Esophagus muscularis mucosa (tissue), 4 donors: ENCODE data around the gene DLL4. TPM values are rescaled to one million over a fixed set of nuclear protein-coding genes. Genes with fewer than 3 reads are reported as not detected.

Source experiments
- DNase-seq: peaks from one replicate; pipeline ENCODE4 v3.0.0-alpha.2; 2017; ENCODE audit errors: extremely low spot score
- H3K27ac ChIP-seq, 4 donors: fragments of 200-600 bp; sonication (generic); replicated peaks in 1 of 4; 1 replicate in 3 of 4; 2 replicates in 1 of 4; pipeline ENCODE4 v1.5.1; 2016 to 2019; ENCODE audit warnings: mild to moderate bottlenecking in 1 of 4
- H3K27me3 ChIP-seq, 4 donors: fragments of 200-600 bp; sonication (generic); one replicate each; pipeline versions ENCODE4 v1.5.1 to v1.6.0; 2016 to 2019
- H3K36me3 ChIP-seq, 4 donors: fragments of 200-600 bp; sonication (generic); one replicate each; pipeline ENCODE4 v1.5.1; 2016 to 2019
- H3K4me1 ChIP-seq, 4 donors: fragments of 200-600 bp; sonication (generic); one replicate each; pipeline ENCODE4 v1.5.1; 2016 to 2019
- H3K4me3 ChIP-seq, 4 donors: fragments of 200-600 bp; sonication (generic); 1 replicate in 2 of 4; 2 replicates in 2 of 4; pipeline ENCODE4 v1.5.1; 2016 to 2019; ENCODE audit warnings: mild to moderate bottlenecking in 4 of 4, moderate library complexity in 1 of 4
- H3K9me3 ChIP-seq, 4 donors: fragments of 200-600 bp; sonication (generic); 1 replicate in 3 of 4; 2 replicates in 1 of 4; pipeline ENCODE4 v1.5.1; 2016 to 2019
- EP300 ChIP-seq: sonication (generic); formaldehyde crosslinking; IDR thresholded peaks from one replicate; pipeline ENCODE4 v1.6.1; 2017; ENCODE audit warnings: antibody characterized with exemption
- POLR2A ChIP-seq: fragments of 450-650 bp; IDR thresholded peaks from one replicate; pipeline ENCODE4 v1.6.1; 2017; ENCODE audit warnings: antibody characterized with exemption, moderate library complexity, mild to moderate bottlenecking, low read depth
- POLR2AphosphoS5 ChIP-seq, 2 donors: sonication (generic); formaldehyde crosslinking; IDR thresholded peaks; one replicate each; pipeline ENCODE4 v1.6.1; 2017; ENCODE audit warnings: antibody characterized with exemption in 2 of 2
- WGBS: methylation state at CpG from one replicate; pipeline ENCODE4 v1.1.5; 2018; 5-methylcytosine and 5-hydroxymethylcytosine counted together
- intact Hi-C: fragments of 100-400 bp; cut with DNase I; formaldehyde crosslinking; loops from one replicate; pipeline ENCODE4 v1.15.1; 2023
- total RNA-seq, 4 donors: library from RNA; depleted of rRNA; stranded (reverse); fragments of >200 nt; gene quantifications; one replicate each; pipeline versions ENCODE4 v1.1.0 to v1.2.1, GENCODE V29; 2016
- TF ChIP-seq, protein P1 (sequence below), 3 experiments: fragments of 200-600 bp in 2 of 3; fragments of 450-650 bp in 1 of 3; sonication (generic) in 2 of 3; IDR thresholded peaks; one replicate each; pipeline ENCODE4 v1.5.1; 2017 to 2019; ENCODE audit warnings: antibody characterized with exemption in 3 of 3, mild to moderate bottlenecking in 2 of 3, moderate library complexity in 1 of 3

DLL4 gene
- total RNA-seq, 4 donors from 2014 or later, result 1.7 to 12.6 (median 7.5) TPM

DNA sequence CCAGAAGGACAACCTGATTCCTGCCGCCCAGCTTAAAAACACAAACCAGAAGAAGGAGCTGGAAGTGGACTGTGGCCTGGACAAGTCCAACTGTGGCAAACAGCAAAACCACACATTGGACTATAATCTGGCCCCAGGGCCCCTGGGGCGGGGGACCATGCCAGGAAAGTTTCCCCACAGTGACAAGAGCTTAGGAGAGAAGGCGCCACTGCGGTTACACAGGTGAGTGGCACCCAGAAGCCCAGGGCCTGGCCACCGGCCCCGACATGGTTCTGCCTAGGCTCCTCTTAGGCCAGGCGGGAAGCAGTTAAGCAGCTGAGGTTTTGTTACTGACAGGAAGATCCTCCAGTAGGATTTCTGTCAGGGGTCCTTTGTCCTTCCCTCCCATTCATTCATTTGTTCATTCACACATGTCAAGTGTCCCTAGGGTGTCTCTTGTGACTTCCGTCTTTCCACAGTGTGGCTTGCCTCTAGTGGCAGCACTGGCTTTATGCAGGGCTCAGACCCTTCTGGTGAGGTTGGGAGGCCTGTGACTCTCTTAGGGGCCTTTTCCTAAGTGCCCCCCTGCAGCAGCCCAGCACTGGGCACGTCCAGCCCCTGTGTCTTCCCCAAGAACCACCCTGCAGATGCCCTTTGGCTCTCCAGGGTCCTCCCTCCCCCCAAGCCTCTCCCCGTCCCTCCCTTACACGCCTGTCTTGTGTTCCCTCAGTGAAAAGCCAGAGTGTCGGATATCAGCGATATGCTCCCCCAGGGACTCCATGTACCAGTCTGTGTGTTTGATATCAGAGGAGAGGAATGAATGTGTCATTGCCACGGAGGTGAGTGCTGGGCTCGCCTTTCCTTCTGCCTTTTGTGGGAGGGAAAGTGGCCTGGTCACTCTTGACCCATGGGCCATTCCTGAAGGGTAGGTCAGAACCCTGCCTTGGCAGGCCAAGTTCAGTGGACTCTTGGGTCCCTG lies 7.8 kb downstream of the DLL4 start:
- Histone ChIP-seq H3K4me1 (peaks cover 31 to 58% (median 42%) of the 10 kb centered on the region in 4 donors), H3K4me3 (no peak overlapping the region), H3K36me3 (peaks cover 0 to 29% (median 0%) of the 10 kb centered on the region in 4 donors), H3K9me3 (no peaks in the 10 kb centered on the region), H3K27ac (peak overlapping the region in 1 of 4 donors; percentile 7), H3K27me3 (peaks cover 0 to 36% (median 5%) of the 10 kb centered on the region in 4 donors)
- DNase-seq, result no peak
- WGBS, result 84% methylated on average over 9 of the region's 15 CpGs
- intact Hi-C loops, result no loop called here
- TF ChIP-seq POLR2A, result no peak
- no peak for TF ChIP-seq POLR2AphosphoS5 (IDR thresholded peaks at IDR 0.05)
- TF ChIP-seq, protein P1, sequence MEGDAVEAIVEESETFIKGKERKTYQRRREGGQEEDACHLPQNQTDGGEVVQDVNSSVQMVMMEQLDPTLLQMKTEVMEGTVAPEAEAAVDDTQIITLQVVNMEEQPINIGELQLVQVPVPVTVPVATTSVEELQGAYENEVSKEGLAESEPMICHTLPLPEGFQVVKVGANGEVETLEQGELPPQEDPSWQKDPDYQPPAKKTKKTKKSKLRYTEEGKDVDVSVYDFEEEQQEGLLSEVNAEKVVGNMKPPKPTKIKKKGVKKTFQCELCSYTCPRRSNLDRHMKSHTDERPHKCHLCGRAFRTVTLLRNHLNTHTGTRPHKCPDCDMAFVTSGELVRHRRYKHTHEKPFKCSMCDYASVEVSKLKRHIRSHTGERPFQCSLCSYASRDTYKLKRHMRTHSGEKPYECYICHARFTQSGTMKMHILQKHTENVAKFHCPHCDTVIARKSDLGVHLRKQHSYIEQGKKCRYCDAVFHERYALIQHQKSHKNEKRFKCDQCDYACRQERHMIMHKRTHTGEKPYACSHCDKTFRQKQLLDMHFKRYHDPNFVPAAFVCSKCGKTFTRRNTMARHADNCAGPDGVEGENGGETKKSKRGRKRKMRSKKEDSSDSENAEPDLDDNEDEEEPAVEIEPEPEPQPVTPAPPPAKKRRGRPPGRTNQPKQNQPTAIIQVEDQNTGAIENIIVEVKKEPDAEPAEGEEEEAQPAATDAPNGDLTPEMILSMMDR (IDR thresholded peaks at IDR 0.05), result no peak
- TF ChIP-seq EP300, result no peak

DNA sequence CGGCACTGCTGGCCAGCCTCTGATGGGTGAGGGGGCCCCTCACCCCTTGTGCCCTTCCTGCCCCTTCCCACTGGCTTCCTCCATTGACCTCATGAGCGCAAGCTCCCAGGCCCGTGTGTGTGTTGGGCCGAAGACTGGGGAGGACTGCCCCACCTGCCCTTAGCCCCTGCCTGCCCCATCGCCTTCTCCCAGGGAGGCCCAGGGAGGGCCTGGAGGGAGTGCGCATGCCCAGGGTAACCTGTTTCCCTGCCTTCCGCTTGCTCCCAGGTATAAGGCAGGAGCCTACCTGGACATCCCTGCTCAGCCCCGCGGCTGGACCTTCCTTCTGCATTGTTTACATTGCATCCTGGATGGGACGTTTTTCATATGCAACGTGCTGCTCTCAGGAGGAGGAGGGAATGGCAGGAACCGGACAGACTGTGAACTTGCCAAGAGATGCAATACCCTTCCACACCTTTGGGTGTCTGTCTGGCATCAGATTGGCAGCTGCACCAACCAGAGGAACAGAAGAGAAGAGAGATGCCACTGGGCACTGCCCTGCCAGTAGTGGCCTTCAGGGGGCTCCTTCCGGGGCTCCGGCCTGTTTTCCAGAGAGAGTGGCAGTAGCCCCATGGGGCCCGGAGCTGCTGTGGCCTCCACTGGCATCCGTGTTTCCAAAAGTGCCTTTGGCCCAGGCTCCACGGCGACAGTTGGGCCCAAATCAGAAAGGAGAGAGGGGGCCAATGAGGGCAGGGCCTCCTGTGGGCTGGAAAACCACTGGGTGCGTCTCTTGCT lies 8.8 kb downstream of the DLL4 start:
- Histone ChIP-seq H3K4me1 (peaks cover 35 to 66% (median 51%) of the 10 kb centered on the region in 4 donors), H3K27ac (peak overlapping the region in 2 of 4 donors; percentile 7 to 8), H3K36me3 (peaks cover 0 to 23% (median 0%) of the 10 kb centered on the region in 4 donors), H3K27me3 (peaks cover 0 to 26% (median 2%) of the 10 kb centered on the region in 4 donors), H3K9me3 (no peaks in the 10 kb centered on the region), H3K4me3 (no peak overlapping the region)
- TF ChIP-seq POLR2A (no peak), POLR2AphosphoS5 (IDR thresholded peaks at IDR 0.05) (no peak), EP300 (no peak)
- TF ChIP-seq, protein P1 (IDR thresholded peaks at IDR 0.05), result no peak
- DNase-seq, result no peak
- intact Hi-C loops, result no loop called here
- WGBS, result 66% methylated on average over 15 of the region's 19 CpGs

DNA sequence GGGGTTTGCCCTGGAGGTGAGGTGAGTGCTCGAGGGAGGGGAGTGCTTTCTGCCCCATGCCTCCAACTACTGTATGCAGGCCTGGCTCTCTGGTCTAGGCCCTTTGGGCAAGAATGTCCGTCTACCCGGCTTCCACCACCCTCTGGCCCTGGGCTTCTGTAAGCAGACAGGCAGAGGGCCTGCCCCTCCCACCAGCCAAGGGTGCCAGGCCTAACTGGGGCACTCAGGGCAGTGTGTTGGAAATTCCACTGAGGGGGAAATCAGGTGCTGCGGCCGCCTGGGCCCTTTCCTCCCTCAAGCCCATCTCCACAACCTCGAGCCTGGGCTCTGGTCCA lies 9.4 kb downstream of the DLL4 start:
- DNase-seq, result no peak
- Histone ChIP-seq H3K27ac (peak overlapping the region in 1 of 4 donors; percentile 8), H3K4me1 (peaks cover 37 to 72% (median 53%) of the 10 kb centered on the region in 4 donors), H3K27me3 (peaks cover 0 to 21% (median 2%) of the 10 kb centered on the region in 4 donors), H3K9me3 (no peaks in the 10 kb centered on the region), H3K4me3 (no peak overlapping the region), H3K36me3 (peaks cover 0 to 23% (median 0%) of the 10 kb centered on the region in 4 donors)
- 92% methylated on average over 5 of the region's 6 CpGs for WGBS
- TF ChIP-seq EP300 (no peak), POLR2A (no peak), POLR2AphosphoS5 (IDR thresholded peaks at IDR 0.05) (no peak)
- intact Hi-C loops, result no loop called here

DNA sequence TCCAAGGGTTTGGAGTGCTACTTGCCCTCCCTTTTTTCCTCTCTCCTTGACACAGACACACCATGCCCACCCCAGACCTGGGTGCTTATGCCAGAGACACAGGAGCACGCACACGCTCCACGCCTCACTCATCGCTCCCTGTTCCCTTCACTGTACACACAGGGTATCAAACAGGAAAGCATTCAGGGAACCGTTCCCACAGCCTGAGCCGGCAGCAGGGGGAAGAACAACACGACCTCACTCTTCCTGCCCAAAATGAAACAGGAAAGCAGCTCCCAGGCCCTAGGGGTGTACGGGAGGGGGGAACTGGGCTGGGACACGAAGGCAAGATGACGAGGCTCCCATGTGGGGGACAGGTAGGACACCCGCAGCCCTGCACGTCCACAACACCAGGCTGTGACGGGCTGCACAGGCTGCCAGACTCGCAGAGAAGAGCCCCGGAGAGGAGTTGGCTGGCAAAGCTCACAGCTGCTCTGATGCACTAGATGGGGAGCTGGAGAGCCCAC lies 11.2 kb downstream of the DLL4 start:
- TF ChIP-seq EP300, result no peak
- TF ChIP-seq, protein P1 (IDR thresholded peaks at IDR 0.05), result no peak
- TF ChIP-seq POLR2A, result no peak
- TF ChIP-seq POLR2AphosphoS5 (IDR thresholded peaks at IDR 0.05), result no peak
- Histone ChIP-seq H3K27ac (peak overlapping the region; percentile 80 to 91 (median 86)), H3K4me1 (peaks cover 37 to 64% (median 48%) of the 10 kb centered on the region in 4 donors), H3K9me3 (no peaks in the 10 kb centered on the region), H3K27me3 (peaks cover 0 to 9% (median 2%) of the 10 kb centered on the region in 4 donors), H3K4me3 (peak overlapping the region in 1 of 4 donors; percentile 80), H3K36me3 (peaks cover 0 to 23% (median 0%) of the 10 kb centered on the region in 4 donors)
- no peak for DNase-seq
- intact Hi-C loops, result no loop called here
- 63% methylated on average over 15 of the region's 15 CpGs for WGBS
